AG04450 (cell line): ENCODE data around the gene MTG1. TPM values are rescaled to one million over a fixed set of nuclear protein-coding genes. Genes with fewer than 3 reads are reported as not detected.

Source experiments
- CTCF ChIA-PET: fragments of 300-600, 350-600 bp; formaldehyde crosslinking; extraction: SDS; loops from one replicate; lab custom pipeline; 2022; ENCODE audit warnings: antibody characterized with exemption, inconsistent platforms; lab: Charles Lee
- POLR2A ChIA-PET: fragments of 350-600 bp; formaldehyde crosslinking; extraction: SDS; loops from one replicate; lab custom pipeline; 2021; ENCODE audit warnings: antibody characterized with exemption, inconsistent platforms; lab: Yijun Ruan, JAX
- DNase-seq: peaks from one replicate; pipeline ENCODE4 v3.0.0-alpha.2; 2011; ENCODE audit warnings: low read depth, low spot score
- H3K27ac ChIP-seq: one replicate; pipeline ENCODE4 v1.5.1; 2012; ENCODE audit warnings: low read depth, low read length, control low read depth
- H3K27me3 ChIP-seq: one replicate; pipeline ENCODE4 v1.6.0; 2012; ENCODE audit warnings: low read length; ENCODE audit not compliant: control insufficient read depth, insufficient read depth
- H3K4me3 ChIP-seq: 2 replicates; pipeline ENCODE4 v1.5.1; 2011; ENCODE audit warnings: mild to moderate bottlenecking, low read depth, low read length, control low read depth
- H3K9me3 ChIP-seq: 2 replicates; pipeline ENCODE4 v1.5.1; 2012; ENCODE audit warnings: low read length; ENCODE audit not compliant: control insufficient read depth, insufficient read depth
- polyA minus RNA-seq: library from RNA; depleted of rRNA, polyadenylated mRNA; stranded (reverse); fragments of >200 nt; gene quantifications from 2 replicates; pipeline ENCODE4 v1.2.3, GENCODE V29; 2011; rRNA and poly(A)+ RNA removed
- polyA plus RNA-seq: library from polyadenylated mRNA; depleted of rRNA; stranded (reverse); fragments of >200 nt; gene quantifications from 2 replicates; pipeline ENCODE4 v1.2.3, GENCODE V29; 2011; rRNA removed
- TF ChIP-seq, protein P1 (sequence below): IDR thresholded peaks from 2 replicates; pipeline ENCODE4 v1.5.1; 2011; ENCODE audit warnings: low read depth, low read length, control low read depth, inconsistent platforms

Gene MTG1, protein sequence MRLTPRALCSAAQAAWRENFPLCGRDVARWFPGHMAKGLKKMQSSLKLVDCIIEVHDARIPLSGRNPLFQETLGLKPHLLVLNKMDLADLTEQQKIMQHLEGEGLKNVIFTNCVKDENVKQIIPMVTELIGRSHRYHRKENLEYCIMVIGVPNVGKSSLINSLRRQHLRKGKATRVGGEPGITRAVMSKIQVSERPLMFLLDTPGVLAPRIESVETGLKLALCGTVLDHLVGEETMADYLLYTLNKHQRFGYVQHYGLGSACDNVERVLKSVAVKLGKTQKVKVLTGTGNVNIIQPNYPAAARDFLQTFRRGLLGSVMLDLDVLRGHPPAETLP
- polyA plus RNA-seq (36.1 and 40.2 TPM in 2 replicates), polyA minus RNA-seq (34.9 and 45.7 TPM in 2 replicates)

DNA sequence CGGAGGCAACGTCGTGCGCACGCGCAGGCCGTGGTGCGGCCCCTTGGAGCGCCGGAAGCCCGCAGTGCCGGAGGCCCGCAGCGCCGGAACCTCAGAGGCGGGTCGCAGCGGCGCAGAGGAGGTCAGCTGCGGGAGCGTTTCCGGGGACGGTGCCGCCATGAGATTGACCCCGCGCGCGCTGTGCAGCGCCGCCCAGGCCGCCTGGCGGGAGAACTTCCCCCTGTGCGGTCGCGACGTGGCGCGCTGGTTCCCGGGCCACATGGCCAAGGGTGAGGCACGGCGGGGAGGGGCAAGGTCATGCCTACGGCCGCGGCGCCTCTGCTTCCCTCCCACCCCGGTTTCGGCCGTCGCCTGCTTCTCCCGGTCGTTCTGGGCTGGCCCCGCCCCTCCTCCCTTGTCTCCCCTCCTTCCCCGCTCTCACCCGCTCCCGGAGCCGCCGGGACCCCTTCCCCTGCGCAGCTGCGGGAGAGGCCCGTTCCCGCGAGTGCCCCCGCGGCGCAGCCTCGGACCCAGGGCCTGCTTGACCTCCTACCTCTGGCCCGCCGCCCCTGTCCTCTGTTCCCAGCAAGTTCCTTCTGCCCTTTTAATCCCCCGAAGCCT lies at the start of gene MTG1:
MTG1 (plus strand) TSS at position 94 of the 600 bp plus-strand sequence; CDS start at position 158, 64 bp downstream.
- H3K9me3 ChIP-seq: no peaks in the 10 kb centered on the region; the same call in 1 of the 2 replicates
- ChIA-PET POLR2A (no interaction called here), CTCF (interaction anchor here (2.8 kb wide), 1 partner anchor 65 kb away, joined by 11 read pairs; no protein-coding TSS in a partner anchor)
- TF ChIP-seq, protein P1, sequence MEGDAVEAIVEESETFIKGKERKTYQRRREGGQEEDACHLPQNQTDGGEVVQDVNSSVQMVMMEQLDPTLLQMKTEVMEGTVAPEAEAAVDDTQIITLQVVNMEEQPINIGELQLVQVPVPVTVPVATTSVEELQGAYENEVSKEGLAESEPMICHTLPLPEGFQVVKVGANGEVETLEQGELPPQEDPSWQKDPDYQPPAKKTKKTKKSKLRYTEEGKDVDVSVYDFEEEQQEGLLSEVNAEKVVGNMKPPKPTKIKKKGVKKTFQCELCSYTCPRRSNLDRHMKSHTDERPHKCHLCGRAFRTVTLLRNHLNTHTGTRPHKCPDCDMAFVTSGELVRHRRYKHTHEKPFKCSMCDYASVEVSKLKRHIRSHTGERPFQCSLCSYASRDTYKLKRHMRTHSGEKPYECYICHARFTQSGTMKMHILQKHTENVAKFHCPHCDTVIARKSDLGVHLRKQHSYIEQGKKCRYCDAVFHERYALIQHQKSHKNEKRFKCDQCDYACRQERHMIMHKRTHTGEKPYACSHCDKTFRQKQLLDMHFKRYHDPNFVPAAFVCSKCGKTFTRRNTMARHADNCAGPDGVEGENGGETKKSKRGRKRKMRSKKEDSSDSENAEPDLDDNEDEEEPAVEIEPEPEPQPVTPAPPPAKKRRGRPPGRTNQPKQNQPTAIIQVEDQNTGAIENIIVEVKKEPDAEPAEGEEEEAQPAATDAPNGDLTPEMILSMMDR: no peak
- peak within 1 kb of the TSS; percentile 86 for H3K4me3 ChIP-seq
- peak within 1 kb of the TSS; percentile 70 for H3K27ac ChIP-seq
- H3K27me3 ChIP-seq: no peaks in the 10 kb centered on the region
- DNase-seq: peak; percentile 69

DNA sequence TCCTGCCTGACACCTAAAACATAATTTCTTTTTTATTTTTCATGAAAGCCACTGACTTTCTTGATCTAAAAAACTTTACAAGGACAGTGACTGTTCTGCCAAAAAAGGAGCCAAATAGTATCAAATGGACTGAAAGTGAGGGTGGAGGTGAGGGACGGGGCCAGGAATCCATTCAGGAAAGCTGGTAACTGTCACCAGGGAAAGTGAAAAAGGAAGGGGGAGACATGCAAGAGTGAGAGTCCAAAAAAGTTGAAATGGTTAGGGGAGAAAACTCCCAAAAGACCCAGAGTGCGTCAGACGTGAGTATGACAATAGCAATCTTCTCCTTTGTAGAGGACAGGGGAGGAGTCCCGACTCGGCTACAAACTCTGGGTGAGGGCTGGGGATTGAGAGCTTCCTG lies 49.7 kb upstream of the MTG1 start:
- no peak overlapping the region for H3K27ac ChIP-seq
- H3K9me3 ChIP-seq: peaks cover 3% of the 10 kb centered on the region; the same call in 1 of the 2 replicates
- CTCF ChIA-PET: interaction anchor here (1.2 kb wide), 1 partner anchor 15 kb away, joined by 8 read pairs; no protein-coding TSS in a partner anchor
- H3K27me3 ChIP-seq: peaks cover 19% of the 10 kb centered on the region
- POLR2A ChIA-PET: interaction anchor here (1.2 kb wide), 1 partner anchor 14 kb away, joined by 3 read pairs; the partner anchor contains the start of gene FUOM
- DNase-seq: no peak
- TF ChIP-seq, protein P1: no peak
- no peak overlapping the region for H3K4me3 ChIP-seq

DNA sequence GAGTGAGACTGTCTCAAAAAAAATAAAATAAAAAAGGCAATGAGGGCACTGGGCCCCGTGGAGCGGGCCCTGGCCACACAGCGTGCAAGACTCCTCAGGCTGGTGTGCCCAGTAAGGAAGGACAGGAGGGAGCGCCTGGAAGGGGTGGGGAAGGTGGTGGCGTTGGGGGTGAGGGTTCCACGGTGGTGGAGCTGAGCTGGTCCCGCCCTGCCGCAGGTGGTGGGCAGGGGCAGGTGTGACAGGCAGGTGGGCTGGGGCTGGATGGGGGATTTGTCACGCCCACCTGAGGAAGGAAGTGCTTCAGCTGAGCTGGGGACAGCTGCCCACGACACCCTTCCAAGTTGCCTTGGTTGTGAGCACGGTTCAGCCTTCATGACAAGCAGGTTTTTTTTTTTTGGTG lies 47.5 kb upstream of the MTG1 start:
- POLR2A ChIA-PET: interaction anchor here (0.7 kb wide), 1 partner anchor 297 kb away, joined by 4 read pairs; no protein-coding TSS in a partner anchor
- no peaks in the 10 kb centered on the region; the same call in 1 of the 2 replicates for H3K9me3 ChIP-seq
- DNase-seq: no peak
- CTCF ChIA-PET: interaction anchor here (2.7 kb wide), 1 partner anchor 17 kb away, joined by 17 read pairs; no protein-coding TSS in a partner anchor
- no peak overlapping the region for H3K27ac ChIP-seq
- H3K4me3 ChIP-seq: no peak overlapping the region
- TF ChIP-seq, protein P1: no peak
- H3K27me3 ChIP-seq: peaks cover 18% of the 10 kb centered on the region

DNA sequence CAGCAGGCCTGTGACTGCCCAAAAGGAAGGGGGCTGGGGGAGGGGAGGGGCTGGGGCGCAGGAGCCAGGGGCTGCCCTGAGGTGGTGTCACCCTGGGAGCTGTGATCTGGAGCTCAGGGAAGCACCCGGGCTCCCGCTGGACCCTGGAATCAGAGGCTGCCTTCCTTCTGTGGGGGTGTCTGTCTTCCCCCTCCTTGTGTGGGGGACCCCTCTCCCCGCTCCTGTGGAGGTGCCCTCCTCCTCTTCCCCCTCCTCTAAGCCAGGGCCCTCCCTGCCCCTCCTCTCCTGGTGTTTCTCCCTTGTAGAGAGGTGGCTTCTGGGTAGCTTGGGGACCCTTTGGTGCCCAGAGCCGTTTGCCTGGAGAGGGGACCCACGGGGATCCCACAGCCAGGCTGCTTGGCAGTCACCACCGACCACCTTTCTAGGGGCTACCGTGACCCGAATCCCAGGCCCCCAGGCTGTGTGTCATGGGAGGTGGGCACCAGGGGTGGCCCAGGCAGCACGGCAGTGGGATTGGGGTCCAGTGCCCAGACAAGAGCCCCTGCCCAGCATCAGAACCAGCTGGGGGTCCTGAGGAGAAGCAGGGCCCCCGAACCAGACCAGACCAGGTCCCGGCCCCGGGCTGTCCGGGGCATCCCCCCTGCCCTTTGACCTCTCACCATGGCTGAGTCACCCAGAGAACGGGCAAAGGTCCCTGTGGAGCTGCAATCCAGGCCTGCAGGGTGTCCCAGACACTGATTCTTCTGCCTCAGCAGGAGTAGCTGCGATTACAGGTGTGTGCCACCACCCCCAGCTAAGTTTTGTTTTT lies 46.0 kb upstream of the MTG1 start:
- ChIA-PET CTCF (interaction anchor here (2.7 kb wide), 1 partner anchor 18 kb away, joined by 17 read pairs; no protein-coding TSS in a partner anchor), POLR2A (interaction anchor here (0.5 kb wide), 1 partner anchor 10 kb away, joined by 3 read pairs; the partner anchor contains the start of gene FUOM)
- TF ChIP-seq, protein P1: no peak

More for the DNA sequence above, 46.0 kb upstream of the MTG1 start:
- DNase-seq: no peak
- no peak overlapping the region for H3K27ac ChIP-seq
- H3K27me3 ChIP-seq: peaks cover 13% of the 10 kb centered on the region
- no peaks in the 10 kb centered on the region; the same call in 1 of the 2 replicates for H3K9me3 ChIP-seq
- no peak overlapping the region for H3K4me3 ChIP-seq
